Activated CD4-positive, alpha-beta T cell treated with anti-CD3 and anti-CD28 coated beads for 1 hour (primary cell): Measurements from ENCODE around the gene PPP1R9A.

ENCODE experiments used
- DNase-seq: peaks from one replicate; pipeline ENCODE4 v3.0.0-alpha.2; 2020

PPP1R9A gene

DNA sequence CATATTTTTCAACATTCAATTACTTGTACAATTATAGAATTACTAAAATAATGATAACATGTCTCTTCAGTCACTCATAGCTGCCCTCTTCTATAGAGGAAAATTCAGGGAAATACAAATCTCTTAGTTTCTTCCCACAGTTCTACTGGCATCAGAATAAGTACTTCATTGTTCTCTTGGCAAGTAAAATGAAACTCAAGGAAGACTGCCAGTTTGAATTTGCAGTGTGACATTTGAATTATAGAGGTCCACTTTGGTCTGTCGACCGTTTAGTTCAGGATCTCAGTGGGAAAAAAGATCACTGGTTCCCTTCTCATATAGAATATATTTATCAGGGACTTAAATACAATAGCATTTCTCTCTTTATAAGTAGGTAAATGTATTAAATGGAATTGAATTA lies 302.4 kb downstream of the PPP1R9A start:
- no peak for DNase-seq

DNA sequence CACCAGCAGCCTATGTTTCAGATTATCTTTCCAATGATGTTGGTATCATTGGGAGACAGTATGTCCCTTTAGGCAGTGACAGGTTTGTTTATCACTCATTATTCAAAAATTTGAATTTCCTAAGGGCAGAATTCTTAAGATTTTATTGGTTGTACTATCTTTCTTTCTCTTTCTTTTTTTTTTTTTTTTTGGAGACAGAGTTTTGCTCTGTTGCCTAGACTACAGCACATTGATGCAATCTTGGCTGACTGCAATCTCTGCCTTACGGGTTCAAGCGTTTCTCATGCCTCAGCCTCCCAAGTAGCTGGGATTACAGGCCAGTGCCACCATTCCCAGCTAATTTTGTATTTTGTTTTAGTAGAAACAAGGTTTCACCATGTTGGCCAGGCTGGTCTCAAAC lies 305.8 kb downstream of the PPP1R9A start:
- DNase-seq, result no peak

DNA sequence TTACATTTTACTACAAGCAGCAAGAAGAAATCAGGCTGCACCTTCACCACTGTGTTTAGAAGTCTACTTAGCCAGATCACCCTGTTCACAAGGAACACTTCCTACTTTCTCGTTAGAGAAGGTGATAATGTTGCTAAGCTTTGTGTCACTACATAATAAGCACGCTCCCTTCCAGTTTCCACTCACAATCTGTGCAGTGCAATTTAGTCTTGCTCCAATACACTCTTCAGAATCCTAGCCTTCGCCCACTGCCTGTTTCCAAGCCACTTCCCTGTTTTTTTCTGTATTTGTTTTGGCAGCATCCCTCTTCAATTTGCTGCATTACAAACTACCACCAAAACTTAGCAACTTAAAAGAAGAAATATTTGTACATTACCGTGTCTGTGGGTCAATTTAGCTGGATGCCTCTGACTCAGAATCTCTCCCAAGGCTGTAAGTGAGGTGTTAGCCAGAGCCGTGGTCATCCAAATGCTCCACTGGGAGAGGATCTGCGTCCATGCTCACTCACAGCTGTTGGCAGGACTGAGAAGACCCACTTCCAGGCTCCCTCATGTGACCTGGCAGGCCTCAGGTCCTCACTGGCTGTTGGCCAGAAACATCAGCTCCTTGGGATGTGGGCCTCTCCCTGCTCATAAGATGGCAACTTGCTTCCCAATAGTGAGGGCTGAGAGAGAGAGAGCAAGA lies 306.6 kb downstream of the PPP1R9A start:
- no peak for DNase-seq

DNA sequence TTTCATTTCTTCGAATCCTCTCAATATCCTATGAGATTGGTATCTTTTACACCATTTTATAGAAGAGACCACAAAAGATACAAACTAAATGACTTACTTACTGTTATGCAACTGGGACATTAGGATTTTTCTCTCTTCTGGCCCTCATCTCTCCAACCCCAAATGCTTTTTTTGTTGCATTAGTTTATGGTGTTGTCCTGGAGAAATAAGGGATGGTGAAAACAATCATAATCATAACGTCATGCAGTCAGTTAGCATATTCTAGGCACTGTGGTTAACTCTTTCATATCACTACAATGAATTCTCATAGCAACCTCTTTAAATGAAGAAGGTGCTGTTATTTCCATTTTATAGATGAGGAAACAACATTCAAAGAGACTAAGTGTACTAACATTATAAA lies 312.3 kb downstream of the PPP1R9A start:
- no peak for DNase-seq

DNA sequence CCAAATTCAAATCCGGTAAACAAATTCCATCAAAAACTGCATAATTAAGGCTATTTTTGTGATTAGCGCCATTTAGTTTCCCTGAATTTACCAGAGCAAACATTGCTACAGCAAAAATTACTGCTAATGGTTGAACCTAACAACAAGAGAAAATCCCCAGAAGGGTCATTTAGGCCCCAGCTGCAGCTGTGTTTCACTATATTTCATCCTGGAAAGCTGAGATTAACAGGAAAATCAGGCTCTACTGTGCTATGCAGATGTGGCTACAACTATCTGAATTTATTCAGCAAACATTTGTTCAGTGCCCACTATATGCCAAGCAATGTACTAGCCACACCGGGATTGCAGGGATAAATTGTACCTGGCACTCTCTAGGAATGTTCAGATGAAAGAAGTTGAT lies 312.9 kb downstream of the PPP1R9A start:
- no peak for DNase-seq

DNA sequence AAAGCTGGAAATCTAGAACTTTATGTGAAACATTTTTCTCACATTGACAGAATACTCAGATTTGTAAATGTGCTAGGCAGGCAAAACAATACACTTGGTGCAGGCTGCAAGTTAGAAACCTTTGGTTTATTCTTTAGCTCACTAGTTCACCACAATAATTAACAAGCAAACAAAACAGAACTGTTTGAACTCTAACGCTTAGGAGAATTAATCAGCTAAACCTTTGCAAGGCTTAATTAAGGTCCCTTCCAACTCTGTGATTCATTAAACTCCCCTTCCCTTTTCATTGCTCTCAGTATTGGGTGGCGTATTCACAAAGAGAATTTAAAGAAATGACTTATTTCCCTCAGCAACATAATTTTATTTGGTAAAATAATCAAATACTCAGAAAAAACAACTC lies 317.9 kb downstream of the PPP1R9A start:
- no peak for DNase-seq

DNA sequence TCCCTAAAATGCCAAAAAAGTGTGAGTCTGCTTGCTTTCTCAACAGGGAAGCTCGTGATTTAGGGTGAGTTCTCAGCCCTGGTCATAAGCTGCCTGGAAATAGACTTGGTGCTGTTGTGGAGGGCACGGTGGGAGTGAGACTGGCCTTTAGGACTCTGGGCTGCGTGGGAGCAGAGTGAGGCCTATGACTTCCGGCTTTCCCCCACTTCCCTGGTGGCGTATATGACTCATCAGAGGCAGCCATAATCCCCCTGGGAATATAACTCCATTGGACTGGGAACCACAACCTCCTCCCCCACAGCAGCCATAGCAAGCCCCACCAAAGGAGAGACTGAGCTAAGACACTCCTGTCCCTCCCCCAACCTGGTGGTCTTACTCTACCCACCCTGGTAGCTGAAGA lies 321.9 kb downstream of the PPP1R9A start:
- DNase-seq, result no peak

DNA sequence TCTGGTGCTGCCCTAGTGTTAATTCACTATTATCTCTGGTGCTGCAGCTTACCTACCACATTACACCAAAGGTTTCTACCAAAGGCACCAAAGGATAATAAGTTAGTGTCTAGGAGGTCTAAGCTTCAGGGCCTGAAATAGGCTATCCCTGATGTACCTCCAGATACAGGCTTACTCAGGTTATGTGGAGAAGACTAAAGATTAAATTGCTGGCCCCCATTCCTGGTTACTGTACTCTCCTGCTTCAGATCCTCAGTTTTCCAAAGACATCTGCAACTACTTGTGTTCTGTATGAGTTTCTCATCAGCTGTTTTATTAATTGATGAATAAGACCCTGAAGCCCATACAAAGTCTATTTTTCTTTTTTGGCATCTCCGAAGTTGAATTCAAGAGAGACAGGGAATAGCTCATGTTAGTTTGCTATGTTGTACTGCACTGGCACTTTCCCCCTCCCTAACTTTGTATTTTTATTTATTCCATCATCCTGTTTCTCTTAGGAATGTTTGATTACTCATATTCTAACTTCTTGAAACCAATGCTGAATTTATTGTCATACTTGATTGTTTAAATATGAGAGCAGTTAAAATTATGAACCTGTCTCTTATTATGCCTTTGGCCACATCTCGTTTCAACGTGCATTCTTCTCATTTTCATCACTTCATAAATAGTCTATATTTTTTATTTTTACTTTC lies 331.0 kb downstream of the PPP1R9A start:
- no peak for DNase-seq

DNA sequence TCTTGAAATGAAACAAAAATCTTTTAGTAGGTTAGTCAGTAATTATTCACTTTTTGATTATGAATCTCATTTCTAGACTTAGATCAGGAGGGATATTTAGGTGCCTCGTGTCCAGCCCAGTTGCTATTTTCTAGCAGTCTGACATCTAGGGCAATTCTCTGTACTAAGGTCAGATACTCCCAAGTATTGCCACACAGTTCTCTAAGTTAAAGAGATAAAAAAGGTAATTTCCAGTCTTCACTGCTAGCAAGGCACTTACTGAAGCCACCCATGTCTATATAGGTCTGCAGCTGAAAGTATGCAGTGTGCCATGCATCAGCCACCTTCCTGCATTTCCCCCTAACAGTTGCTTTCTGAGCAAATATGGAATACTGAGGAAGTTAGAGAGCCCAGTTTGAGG lies 333.5 kb downstream of the PPP1R9A start:
- DNase-seq, result no peak

DNA sequence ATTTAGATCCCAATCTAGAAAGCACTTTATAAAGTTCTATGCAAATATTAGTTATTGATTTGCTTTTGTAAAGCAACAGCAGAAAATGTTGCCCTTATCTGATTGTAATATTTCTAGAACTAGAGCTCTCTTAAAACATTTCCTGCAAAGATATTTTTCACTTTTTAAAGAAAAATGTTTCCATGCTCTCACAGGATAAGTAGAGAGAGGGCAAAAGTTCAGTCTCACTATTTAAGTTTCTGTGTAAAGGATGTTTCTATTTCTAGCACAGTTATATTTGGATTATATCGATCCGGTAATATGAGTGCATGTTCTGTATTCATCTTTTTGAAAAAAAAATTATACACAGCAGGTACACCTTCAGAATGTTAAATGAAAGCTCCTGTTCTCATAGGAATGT lies 334.9 kb downstream of the PPP1R9A start:
- DNase-seq, result no peak

DNA sequence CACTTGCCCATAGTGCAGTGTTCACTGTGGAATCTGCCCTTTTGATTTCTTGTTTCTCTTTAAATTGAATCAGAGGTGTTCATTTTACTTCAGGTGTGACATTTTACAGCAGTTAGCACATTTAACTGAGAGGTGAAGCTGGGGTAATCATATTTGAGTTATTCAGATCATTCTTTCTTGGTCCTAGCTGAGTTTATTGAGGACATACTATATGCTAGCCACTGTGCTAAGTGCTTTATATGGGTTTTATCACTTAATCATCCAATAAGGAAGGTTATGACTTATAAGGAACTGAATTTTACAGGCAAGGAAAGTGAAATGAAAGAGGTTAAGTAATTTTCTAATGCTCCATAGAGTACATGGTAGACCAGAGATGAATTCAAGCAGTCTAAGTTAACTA lies 337.2 kb downstream of the PPP1R9A start:
- DNase-seq, result no peak

DNA sequence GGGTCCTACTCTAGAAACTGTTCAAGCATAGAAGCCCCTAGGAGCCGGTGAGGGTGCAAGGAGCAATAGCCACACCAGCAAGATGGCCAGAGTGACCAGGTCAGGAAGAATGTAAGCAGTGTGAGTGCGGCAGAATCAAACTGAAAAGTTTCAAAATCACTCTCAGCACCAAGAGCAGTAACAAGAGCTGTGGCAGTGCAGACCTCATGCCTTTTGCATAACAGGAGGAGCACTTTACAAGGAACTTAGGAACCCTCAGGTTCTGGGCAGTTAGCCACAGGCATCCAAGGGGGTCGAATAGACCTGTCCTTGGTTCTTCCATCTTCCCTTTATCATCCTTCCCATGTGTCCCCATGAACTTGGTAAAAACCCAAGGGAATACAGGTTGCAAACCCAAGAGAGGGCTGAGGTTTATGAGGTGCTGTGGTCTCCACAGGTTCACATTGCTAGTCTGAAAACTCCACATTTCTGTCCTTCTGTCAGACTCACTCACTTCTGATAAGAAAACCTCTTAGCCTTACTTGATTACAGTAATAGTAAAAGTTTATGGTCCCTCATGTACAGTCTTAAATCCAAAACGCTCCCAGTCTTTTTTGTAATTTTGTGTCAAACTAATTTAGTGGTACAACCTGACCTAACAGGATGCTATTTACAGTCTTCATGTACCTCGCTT lies 338.6 kb downstream of the PPP1R9A start:
- DNase-seq, result no peak

DNA sequence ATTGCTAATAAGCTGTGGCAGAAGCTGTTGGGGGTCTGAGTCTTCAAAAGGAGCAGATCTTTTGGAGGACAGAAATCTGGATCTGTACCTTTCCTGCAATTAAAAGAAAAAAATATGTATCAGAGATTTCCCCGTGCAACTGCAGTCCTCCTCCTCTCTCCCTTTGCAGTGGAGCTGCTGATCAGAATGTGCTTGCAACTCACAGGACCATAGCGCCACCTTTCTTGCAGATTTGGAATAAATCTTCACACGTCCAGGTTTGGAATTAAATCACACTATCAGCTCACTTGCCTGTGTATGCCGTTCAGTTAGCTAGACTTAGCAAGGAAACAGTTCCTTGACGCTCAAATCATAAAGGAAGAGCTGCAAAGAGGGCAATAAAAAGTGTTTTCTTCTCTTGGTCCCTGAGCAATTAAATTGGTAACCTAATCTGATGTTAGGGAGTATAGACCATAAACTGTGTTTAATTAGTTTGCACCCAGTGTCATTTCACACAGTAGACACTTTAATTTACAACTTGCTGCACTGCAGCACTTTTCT lies 339.5 kb downstream of the PPP1R9A start:
- DNase-seq, result no peak

DNA sequence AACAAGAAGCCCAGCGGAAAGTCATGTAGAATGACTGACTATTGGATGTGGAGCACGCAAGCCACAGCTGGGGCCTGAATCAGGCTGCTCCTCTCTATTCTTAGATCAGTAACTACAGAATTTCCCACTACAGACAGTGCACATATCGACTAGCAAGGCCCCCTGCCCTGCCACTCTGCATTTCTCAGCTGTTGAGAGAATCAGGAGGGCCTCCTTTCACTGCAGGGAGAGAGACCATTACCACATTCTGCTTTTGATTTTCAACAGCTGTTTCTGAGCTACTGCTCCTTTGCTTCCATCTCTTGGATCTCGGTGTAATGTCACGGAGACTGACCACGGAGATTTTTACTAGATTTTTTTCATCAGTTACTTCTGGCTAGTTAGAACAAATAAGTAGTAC lies 343.2 kb downstream of the PPP1R9A start:
- no peak for DNase-seq

DNA sequence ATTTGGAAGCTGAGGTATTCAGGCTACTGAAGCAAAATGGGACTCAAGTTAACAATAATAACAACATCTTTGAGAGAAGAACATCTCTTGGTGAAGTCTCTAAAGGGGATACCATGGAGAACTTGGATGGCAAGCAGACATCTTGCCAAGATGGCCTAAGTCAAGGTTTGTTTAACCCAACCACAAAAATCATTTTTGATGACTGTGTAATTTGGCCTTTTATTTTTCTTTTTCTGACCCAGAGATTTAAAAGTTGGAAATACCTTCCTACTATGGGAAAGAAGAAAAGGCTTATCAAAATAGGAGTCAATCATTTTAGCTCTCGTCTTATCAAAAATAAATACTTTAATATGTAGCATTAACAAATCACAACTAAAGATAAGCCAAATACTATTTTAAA lies 344.6 kb downstream of the PPP1R9A start:
- no peak for DNase-seq

DNA sequence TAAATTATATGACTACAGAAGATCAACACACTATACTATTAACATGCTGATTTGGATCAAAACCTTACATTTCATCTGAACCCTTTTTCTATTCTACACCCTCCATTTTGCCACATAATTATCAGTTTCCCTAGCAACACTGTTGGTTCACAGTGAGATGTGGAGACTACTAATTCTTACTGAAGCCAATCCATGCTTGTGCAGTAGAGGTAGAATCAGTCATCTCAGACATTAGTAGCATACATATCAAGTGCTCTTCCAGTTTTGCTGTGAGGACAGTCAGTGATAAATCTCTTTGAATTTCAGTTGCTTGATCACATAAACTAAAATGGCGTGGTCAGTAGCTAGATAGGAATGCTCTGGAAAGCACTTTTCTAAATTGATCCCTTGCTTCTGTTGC lies 346.6 kb downstream of the PPP1R9A start:
- no peak for DNase-seq

DNA sequence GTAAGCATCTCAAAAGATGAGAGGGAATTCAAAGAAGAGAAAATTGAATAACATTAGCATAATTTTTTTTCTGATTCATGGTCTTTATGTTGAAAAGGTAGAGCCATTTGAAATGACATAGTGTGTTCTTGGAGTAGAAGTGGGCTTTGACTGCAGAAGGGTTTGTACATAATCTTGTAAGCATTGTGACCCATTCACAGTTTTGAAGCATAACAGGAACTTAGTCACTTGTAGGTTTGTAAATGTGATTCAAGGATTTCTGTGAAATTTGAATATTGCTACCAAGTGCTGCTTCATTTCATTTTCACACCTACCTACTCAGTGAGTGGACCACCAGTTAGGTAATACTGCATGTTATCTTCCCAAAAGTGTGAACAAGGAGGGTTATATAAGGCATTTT lies 348.3 kb downstream of the PPP1R9A start:
- DNase-seq, result no peak

DNA sequence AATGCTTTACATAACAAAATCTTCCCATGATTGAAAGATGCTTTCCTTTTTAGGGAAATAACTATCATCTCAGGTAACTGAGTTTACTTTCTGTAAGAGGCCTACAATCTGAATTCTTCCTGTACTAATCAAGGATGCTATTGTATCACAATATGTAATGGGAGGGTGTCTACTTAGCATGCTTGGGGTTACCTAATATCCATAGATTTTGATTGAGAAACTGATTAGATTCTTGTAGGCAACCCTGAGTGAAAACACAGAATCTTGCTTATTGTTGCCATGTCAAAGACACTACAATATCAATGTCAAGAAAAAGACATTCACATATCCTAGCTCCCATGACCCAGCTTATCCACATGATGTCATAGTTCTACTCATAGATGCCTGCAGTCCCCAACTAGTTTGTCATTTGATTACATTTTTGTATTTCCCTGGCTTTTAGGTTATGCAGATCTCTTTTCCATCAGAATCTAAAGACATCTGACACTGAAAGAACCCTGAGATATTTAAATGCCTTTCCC lies 354.6 kb downstream of the PPP1R9A start:
- DNase-seq, result no peak

DNA sequence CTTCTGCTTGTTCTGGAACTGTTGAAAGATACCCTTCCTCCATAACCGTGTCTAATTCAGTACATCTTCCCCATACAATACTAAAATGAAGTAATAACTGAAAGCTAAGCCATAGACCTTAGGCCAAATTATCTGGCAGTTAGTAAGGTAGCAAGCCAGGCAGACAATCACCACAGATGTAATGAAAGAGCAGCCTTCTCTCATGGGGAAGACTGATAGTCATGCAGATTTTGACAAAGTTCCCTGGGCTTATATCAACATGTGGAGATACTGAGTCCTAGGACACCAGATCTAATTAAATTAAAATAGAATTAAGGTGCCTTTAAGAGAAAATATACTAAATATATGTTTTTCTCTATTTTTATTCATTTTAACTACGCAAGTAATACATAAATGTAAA lies 355.5 kb downstream of the PPP1R9A start:
- no peak for DNase-seq

DNA sequence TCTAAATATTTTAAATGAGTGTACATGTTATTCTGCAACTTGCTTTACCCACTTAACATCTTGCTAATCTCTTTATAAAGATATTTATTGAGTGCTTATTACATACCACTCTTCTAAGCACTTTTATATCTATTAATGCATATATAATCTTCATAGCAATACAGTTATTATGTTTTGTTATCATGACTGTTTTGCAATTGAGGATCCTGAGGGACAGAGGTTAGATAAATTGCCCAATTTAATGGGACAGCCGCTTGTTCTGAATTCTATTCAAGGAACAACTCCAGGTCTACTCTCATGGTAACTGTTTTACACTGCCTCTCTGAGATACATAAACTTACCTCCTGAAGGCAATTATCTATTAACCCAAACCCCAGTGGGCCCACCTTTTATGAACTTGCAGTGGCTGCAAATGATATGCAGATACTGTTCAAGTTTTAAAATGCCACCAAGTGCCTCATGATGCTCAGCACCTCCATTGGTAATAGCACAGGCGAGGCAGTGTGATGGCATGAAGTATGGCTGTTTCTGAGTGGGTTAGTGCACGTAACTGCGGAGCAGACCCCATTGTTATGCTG lies 356.5 kb downstream of the PPP1R9A start:
- no peak for DNase-seq

DNA sequence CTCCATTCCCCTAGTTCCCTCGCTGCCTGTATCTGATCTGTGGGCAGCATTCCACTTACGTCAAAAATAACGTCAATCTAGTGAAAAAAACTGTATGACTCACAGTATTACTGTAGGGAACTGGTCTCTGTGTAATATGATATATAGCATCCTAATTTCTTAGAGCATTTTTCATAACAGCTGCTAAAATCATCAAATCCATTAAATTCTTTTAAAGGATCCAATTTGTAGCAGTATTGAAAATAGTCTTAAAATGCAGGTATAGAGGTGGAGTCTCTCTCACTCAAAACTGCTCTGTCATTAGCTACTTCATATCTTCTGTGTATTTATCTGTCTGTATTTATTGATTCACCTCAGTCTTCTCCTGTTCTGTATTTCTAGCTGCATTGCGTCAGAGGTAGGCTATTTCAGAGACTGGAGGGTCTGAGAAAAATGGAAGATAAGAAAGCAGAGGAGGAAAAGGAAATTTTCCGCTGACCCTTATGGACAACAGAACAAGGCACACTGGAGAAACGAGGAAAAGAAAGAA lies 357.0 kb downstream of the PPP1R9A start:
- DNase-seq, result no peak

DNA sequence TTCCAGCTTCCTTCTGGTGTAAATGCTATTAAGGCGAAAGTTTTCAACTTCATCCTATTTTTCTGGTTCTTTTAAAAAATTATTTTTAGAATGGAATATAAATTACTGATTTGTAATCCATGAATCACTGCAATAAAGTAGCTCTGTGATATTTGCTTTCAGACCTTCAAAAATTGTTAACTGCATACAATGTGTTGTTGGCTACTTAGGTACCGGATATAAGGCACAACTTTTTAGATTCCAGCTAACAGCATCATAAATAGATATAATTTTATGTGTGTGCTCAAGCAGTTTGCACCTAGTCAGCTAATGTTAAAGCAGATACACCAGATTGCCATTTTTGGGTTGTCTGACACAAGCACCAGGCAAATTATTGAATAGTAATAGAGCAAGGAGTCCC lies 358.2 kb downstream of the PPP1R9A start:
- DNase-seq, result no peak

DNA sequence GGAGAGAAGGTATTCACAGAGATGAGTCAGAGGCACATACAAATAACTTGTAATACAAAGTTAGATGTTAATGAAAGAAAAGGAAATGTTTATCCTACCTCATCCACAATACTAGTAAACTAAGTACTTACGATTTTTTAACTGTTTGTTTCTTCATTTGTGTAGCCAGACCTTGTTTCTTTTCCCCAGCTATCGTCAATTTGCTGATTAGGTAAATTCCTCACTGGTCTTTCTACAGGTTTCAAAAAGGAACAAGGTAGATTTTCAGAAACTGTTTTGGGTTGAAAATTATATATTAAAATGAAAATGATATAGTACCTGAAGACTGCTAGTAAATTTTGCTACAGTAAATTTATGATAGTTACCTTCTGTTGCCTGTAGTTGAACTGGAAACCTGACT lies 360.4 kb downstream of the PPP1R9A start:
- DNase-seq, result no peak
